A549 (cell line): ENCODE measurements around the gene GRID1. TPM values are rescaled to one million over a fixed set of nuclear protein-coding genes. Genes with fewer than 3 reads are reported as not detected.

Experiments
- ATAC-seq, 2 experiments: fragments of 200-7000 bp in 1 of 2; fragments of >200 bp in 1 of 2; cut with Nextera tagmentation in 1 of 2; cut with Tn5 transposase in 1 of 2; 3 replicates each; pipeline versions ENCODE4 v1.8.0 to v1.9.1; 2018 to 2020; ENCODE audit warnings: mild to moderate bottlenecking in 1 of 2, moderate library complexity in 1 of 2
- CTCF ChIA-PET: fragments of 300-600 bp; sonication (Branson Sonifier 250); formaldehyde crosslinking; extraction: SDS; loops from one replicate; lab custom pipeline; 2021; ENCODE audit warnings: antibody characterized with exemption, inconsistent platforms; lab: Yijun Ruan, JAX
- POLR2A ChIA-PET: fragments of 350-600 bp; formaldehyde crosslinking; extraction: SDS; loops from one replicate; lab custom pipeline; 2021; ENCODE audit warnings: antibody characterized with exemption, inconsistent platforms; lab: Yijun Ruan, JAX
- DNase-seq, 2 experiments: peaks; one replicate each; pipeline versions ENCODE4 v3.0.0 to v3.0.0-alpha.2; 2011 to 2016; ENCODE audit warnings: low read depth in 1 of 2, low spot score in 1 of 2
- FAIRE-seq: peaks from 2 replicates; lab custom pipeline; 2011; peaks lifted over from hg19 to GRCh38; lab: Jason Lieb, UNC
- H3K27ac ChIP-seq, 2 experiments: fragments of >200 bp; sonication (Bioruptor Twin); formaldehyde crosslinking; 3 replicates each; pipeline ENCODE4 v1.5.1; 2016 to 2017
- H3K4me1 ChIP-seq: fragments of >200 bp; sonication (Bioruptor Twin); formaldehyde crosslinking; 3 replicates; pipeline ENCODE4 v1.6.1; 2016
- H3K4me2 ChIP-seq: fragments of >200 bp; sonication (Bioruptor Twin); formaldehyde crosslinking; 3 replicates; pipeline ENCODE4 v1.6.1; 2016
- H3K4me3 ChIP-seq: fragments of >200 bp; sonication (Bioruptor Twin); formaldehyde crosslinking; 3 replicates; pipeline ENCODE4 v1.5.1; 2016
- H3K9me3 ChIP-seq: fragments of >200 bp; sonication (Bioruptor Twin); formaldehyde crosslinking; 3 replicates; pipeline ENCODE4 v1.6.1; 2016
- BHLHE40 ChIP-seq: IDR thresholded peaks from 2 replicates; pipeline ENCODE4 v1.6.1; 2012; ENCODE audit warnings: low read depth, low read length, inconsistent platforms
- CBX8 ChIP-seq: fragments of 200-600 bp; sonication (generic); IDR thresholded peaks from 2 replicates; pipeline ENCODE4 v1.6.1; 2016
- CEBPB ChIP-seq, 2 experiments: fragments of >200 bp in 1 of 2; sonication (Bioruptor Twin) in 1 of 2; formaldehyde crosslinking in 1 of 2; IDR thresholded peaks; 2 replicates each; pipeline ENCODE4 v1.6.1; 2012 to 2016
- CHD2 ChIP-seq: fragments of 150-350 bp; IDR thresholded peaks from 2 replicates; pipeline ENCODE4 v1.6.1; 2014; ENCODE audit warnings: low read length; ENCODE audit not compliant: partially characterized antibody
- CHD4 ChIP-seq: fragments of 200-600 bp; sonication (generic); IDR thresholded peaks from 2 replicates; pipeline ENCODE4 v1.6.1; 2016; ENCODE audit warnings: antibody characterized with exemption, mild to moderate bottlenecking, borderline replicate concordance
- EHF ChIP-seq: fragments of 250-450 bp; sonication (Bioruptor Pico); IDR thresholded peaks from 2 replicates; pipeline ENCODE4 v1.5.0; 2020; ENCODE audit warnings: mild to moderate bottlenecking
- EHMT2 ChIP-seq: fragments of 200-600 bp; sonication (generic); IDR thresholded peaks from 2 replicates; pipeline ENCODE4 v1.6.1; 2016; ENCODE audit warnings: antibody characterized with exemption, low read depth, mild to moderate bottlenecking, moderate library complexity
- FOSB ChIP-seq: fragments of 250-450 bp; sonication (Bioruptor Pico); IDR thresholded peaks from 2 replicates; pipeline ENCODE4 v1.5.0; 2020; ENCODE audit warnings: mild to moderate bottlenecking, moderate library complexity
- FOSL2 ChIP-seq, 2 experiments: fragments of 450-650 bp in 1 of 2; fragments of >200 bp in 1 of 2; sonication (Bioruptor Twin) in 1 of 2; formaldehyde crosslinking; IDR thresholded peaks; 2 replicates each; pipeline versions ENCODE4 v1.5.0 to v1.6.1; 2016 to 2020; ENCODE audit warnings: mild to moderate bottlenecking in 1 of 2, moderate library complexity in 1 of 2
- GATA3 ChIP-seq: IDR thresholded peaks from 2 replicates; pipeline ENCODE4 v1.6.1; 2012; ENCODE audit warnings: borderline replicate concordance
- KDM5A ChIP-seq: fragments of 200-600 bp; sonication (generic); IDR thresholded peaks from 2 replicates; pipeline ENCODE4 v1.6.1; 2016; ENCODE audit warnings: antibody characterized with exemption, mild to moderate bottlenecking
- MAZ ChIP-seq: fragments of 150-350 bp; IDR thresholded peaks from 2 replicates; pipeline ENCODE4 v1.6.1; 2014; ENCODE audit warnings: antibody characterized with exemption, low read depth, low read length, borderline replicate concordance
- MYC ChIP-seq: IDR thresholded peaks from 2 replicates; pipeline ENCODE4 v1.6.1; 2012; ENCODE audit warnings: mild to moderate bottlenecking, inconsistent platforms, low read length, improper control_type of control experiment, borderline replicate concordance
- NR3C1 ChIP-seq: fragments of >200 bp; sonication (Bioruptor Twin); formaldehyde crosslinking; IDR thresholded peaks from 3 replicates; pipeline ENCODE4 v1.6.1; 2017
- POLR2AphosphoS2 ChIP-seq: conservative IDR thresholded peaks from 2 replicates; pipeline ENCODE4 v1.6.1; 2012; ENCODE audit warnings: low read length, improper control_type of control experiment, inconsistent platforms
- RFX5 ChIP-seq: fragments of 450-650 bp; IDR thresholded peaks from 2 replicates; pipeline ENCODE4 v1.7.1; 2014; ENCODE audit warnings: antibody characterized with exemption, mild to moderate bottlenecking, moderate library complexity
- SMC3 ChIP-seq: fragments of >200 bp; sonication (Bioruptor Twin); formaldehyde crosslinking; IDR thresholded peaks from 3 replicates; pipeline ENCODE4 v1.6.1; 2018; ENCODE audit warnings: inconsistent platforms
- TFCP2L1 ChIP-seq: fragments of 250-450 bp; sonication (Bioruptor Pico); IDR thresholded peaks from 2 replicates; pipeline ENCODE4 v1.5.0; 2021; ENCODE audit warnings: mild to moderate bottlenecking
- ZC3H11A ChIP-seq: fragments of 450-650 bp; IDR thresholded peaks from 2 replicates; pipeline ENCODE4 v1.6.1; 2014; ENCODE audit warnings: antibody characterized with exemption, mild to moderate bottlenecking
- ZNF302 ChIP-seq: fragments of 250-450 bp; sonication (Bioruptor Pico); IDR thresholded peaks from 2 replicates; pipeline ENCODE4 v1.9.0; 2021; ENCODE audit warnings: inconsistent platforms, mild to moderate bottlenecking, moderate library complexity
- WGBS: methylation state at CpG from one replicate; pipeline ENCODE4 v1.1.6; 2017; ENCODE audit errors: missing lambda C conversion rate; 5-methylcytosine and 5-hydroxymethylcytosine counted together
- polyA plus RNA-seq, 4 experiments: library from polyadenylated mRNA; depleted of rRNA in 3 of 4; stranded (reverse); fragments of >200 nt; fragmentation: RNase III in 1 of 4; extraction: RNeasy Plus Mini Kit Qiagen cat#74134 plus additional on column Dnase treatment in 1 of 4; gene quantifications; 2 replicates in 3 of 4; 3 replicates in 1 of 4; pipeline ENCODE4 v1.2.3, GENCODE V29; 2011 to 2017
- TF ChIP-seq, protein P1 (sequence below): fragments of >200 bp; sonication (Bioruptor Twin); formaldehyde crosslinking; IDR thresholded peaks from 3 replicates; pipeline ENCODE4 v1.5.1; 2016
- TF ChIP-seq, protein P2 (sequence below): fragments of 250-450 bp; sonication (Bioruptor Pico); IDR thresholded peaks from 2 replicates; pipeline ENCODE4 v1.5.0; 2020; ENCODE audit warnings: low read depth, mild to moderate bottlenecking, moderate library complexity
- TF ChIP-seq, protein P3 (sequence below): fragments of 200-600 bp; sonication (generic); IDR thresholded peaks from 2 replicates; pipeline ENCODE4 v1.6.1; 2016; ENCODE audit warnings: antibody characterized with exemption, mild to moderate bottlenecking, moderate library complexity
- TF ChIP-seq, protein P4 (sequence below): fragments of >200 bp; sonication (Bioruptor Twin); formaldehyde crosslinking; IDR thresholded peaks from 2 replicates; pipeline ENCODE4 v1.6.1; 2016
- TF ChIP-seq, protein P5 (sequence below): fragments of 450-650 bp; IDR thresholded peaks from 2 replicates; pipeline ENCODE4 v1.6.1; 2014; ENCODE audit warnings: antibody characterized with exemption
- TF ChIP-seq, protein P6 (sequence below): fragments of 150-350 bp; IDR thresholded peaks from 2 replicates; pipeline ENCODE4 v1.6.1; 2014; ENCODE audit warnings: low read depth, mild to moderate bottlenecking, low read length

GRID1 gene
- polyA plus RNA-seq, 2 of the 4 experiments (the other 2 are of a cell fraction): 0.14 to 0.30 TPM

DNA sequence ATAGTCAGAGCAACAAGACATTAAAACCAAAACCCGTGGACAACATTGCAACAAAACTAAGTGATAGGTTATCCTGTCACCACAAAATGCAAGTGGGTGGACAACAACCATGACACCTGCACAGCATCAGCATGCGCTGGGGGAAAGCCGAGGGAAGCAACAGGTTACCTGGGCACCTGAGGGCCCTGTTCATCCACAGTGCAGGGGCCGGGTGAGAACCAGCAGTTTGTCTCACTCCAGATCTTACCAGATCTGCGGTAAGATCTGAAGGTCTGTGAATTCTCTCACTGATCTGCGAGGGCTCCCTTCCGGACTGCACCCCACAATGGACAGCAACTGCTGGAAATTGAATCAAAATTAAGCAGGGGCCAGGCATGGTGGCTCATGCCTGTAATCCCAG, 30.5 kb upstream of the GRID1 start:
- no peak for FAIRE-seq
- WGBS: 67% methylated on average over 7 of the region's 7 CpGs
- no peak for ATAC-seq
- no peak overlapping the region for H3K4me2 ChIP-seq
- H3K4me3 ChIP-seq: no peak overlapping the region
- no peaks in the 10 kb centered on the region for H3K9me3 ChIP-seq
- peaks cover 13% of the 10 kb centered on the region for H3K4me1 ChIP-seq
- CTCF ChIA-PET: interaction anchor here (1.5 to 6.3 kb wide), 2 partner anchors 190 to 288 kb away, joined by 3 to 143 read pairs; no protein-coding TSS in a partner anchor
- DNase-seq: no peak
- POLR2A ChIA-PET: no interaction called here
- TF ChIP-seq SMC3: no peak
- TF ChIP-seq, protein P1, sequence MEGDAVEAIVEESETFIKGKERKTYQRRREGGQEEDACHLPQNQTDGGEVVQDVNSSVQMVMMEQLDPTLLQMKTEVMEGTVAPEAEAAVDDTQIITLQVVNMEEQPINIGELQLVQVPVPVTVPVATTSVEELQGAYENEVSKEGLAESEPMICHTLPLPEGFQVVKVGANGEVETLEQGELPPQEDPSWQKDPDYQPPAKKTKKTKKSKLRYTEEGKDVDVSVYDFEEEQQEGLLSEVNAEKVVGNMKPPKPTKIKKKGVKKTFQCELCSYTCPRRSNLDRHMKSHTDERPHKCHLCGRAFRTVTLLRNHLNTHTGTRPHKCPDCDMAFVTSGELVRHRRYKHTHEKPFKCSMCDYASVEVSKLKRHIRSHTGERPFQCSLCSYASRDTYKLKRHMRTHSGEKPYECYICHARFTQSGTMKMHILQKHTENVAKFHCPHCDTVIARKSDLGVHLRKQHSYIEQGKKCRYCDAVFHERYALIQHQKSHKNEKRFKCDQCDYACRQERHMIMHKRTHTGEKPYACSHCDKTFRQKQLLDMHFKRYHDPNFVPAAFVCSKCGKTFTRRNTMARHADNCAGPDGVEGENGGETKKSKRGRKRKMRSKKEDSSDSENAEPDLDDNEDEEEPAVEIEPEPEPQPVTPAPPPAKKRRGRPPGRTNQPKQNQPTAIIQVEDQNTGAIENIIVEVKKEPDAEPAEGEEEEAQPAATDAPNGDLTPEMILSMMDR: no peak
- TF ChIP-seq, protein P2, sequence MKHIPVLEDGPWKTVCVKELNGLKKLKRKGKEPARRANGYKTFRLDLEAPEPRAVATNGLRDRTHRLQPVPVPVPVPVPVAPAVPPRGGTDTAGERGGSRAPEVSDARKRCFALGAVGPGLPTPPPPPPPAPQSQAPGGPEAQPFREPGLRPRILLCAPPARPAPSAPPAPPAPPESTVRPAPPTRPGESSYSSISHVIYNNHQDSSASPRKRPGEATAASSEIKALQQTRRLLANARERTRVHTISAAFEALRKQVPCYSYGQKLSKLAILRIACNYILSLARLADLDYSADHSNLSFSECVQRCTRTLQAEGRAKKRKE: no peak
- no peak for TF ChIP-seq CHD4
- TF ChIP-seq, protein P3, sequence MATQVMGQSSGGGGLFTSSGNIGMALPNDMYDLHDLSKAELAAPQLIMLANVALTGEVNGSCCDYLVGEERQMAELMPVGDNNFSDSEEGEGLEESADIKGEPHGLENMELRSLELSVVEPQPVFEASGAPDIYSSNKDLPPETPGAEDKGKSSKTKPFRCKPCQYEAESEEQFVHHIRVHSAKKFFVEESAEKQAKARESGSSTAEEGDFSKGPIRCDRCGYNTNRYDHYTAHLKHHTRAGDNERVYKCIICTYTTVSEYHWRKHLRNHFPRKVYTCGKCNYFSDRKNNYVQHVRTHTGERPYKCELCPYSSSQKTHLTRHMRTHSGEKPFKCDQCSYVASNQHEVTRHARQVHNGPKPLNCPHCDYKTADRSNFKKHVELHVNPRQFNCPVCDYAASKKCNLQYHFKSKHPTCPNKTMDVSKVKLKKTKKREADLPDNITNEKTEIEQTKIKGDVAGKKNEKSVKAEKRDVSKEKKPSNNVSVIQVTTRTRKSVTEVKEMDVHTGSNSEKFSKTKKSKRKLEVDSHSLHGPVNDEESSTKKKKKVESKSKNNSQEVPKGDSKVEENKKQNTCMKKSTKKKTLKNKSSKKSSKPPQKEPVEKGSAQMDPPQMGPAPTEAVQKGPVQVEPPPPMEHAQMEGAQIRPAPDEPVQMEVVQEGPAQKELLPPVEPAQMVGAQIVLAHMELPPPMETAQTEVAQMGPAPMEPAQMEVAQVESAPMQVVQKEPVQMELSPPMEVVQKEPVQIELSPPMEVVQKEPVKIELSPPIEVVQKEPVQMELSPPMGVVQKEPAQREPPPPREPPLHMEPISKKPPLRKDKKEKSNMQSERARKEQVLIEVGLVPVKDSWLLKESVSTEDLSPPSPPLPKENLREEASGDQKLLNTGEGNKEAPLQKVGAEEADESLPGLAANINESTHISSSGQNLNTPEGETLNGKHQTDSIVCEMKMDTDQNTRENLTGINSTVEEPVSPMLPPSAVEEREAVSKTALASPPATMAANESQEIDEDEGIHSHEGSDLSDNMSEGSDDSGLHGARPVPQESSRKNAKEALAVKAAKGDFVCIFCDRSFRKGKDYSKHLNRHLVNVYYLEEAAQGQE: no peak
- TF ChIP-seq, protein P4, sequence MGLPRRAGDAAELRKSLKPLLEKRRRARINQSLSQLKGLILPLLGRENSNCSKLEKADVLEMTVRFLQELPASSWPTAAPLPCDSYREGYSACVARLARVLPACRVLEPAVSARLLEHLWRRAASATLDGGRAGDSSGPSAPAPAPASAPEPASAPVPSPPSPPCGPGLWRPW: no peak
- no peak for TF ChIP-seq FOSB
- no peak for TF ChIP-seq EHMT2
- TF ChIP-seq FOSL2 (IDR thresholded peaks at IDR 0.05): no peak
- TF ChIP-seq FOSL2 (CRISPR knock-in tag; IDR thresholded peaks at IDR 0.05): no peak
- no peak for TF ChIP-seq CBX8
- TF ChIP-seq KDM5A: no peak
- no peak for TF ChIP-seq CEBPB (IDR thresholded peaks at IDR 0.05)
- TF ChIP-seq EHF (CRISPR knock-in tag): no peak
- no peak for TF ChIP-seq POLR2AphosphoS2
- no peak for TF ChIP-seq CHD2
- H3K27ac ChIP-seq: no peak overlapping the region

DNA sequence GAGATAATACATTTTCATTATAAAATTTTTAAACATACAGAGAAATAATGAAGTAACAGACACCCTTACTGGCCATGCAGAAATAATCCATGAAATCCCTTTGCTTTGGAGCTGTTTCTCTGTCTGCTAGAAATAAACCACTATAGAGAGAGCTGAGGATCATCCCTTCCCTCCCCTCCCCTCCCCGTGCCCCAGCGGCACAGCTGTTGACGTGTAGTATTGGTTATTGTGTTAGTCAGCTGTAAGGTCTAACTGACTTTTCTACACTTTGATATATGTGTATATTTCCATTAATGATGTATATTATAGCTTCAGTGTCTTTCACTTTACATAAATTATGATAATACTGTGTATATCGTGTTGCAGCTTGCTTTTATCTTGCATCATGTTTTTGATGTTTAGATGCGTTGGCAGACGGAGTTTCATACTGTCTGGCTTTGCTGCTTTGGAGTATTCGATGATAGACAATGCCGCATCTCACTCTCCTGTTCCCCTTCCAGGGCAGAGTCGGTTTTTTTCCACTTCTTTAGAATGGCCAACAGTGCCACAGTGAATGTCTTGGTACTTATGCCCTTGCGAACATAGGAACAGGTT, 27.4 kb upstream of the GRID1 start:
- no peak overlapping the region for H3K4me3 ChIP-seq
- H3K4me2 ChIP-seq: no peak overlapping the region
- POLR2A ChIA-PET: no interaction called here
- FAIRE-seq (no peak), DNase-seq (no peak), ATAC-seq (no peak)
- TF ChIP-seq, protein P5, sequence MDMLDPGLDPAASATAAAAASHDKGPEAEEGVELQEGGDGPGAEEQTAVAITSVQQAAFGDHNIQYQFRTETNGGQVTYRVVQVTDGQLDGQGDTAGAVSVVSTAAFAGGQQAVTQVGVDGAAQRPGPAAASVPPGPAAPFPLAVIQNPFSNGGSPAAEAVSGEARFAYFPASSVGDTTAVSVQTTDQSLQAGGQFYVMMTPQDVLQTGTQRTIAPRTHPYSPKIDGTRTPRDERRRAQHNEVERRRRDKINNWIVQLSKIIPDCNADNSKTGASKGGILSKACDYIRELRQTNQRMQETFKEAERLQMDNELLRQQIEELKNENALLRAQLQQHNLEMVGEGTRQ: no peak
- TF ChIP-seq ZNF302 (CRISPR knock-in tag): no peak
- TF ChIP-seq, protein P6, sequence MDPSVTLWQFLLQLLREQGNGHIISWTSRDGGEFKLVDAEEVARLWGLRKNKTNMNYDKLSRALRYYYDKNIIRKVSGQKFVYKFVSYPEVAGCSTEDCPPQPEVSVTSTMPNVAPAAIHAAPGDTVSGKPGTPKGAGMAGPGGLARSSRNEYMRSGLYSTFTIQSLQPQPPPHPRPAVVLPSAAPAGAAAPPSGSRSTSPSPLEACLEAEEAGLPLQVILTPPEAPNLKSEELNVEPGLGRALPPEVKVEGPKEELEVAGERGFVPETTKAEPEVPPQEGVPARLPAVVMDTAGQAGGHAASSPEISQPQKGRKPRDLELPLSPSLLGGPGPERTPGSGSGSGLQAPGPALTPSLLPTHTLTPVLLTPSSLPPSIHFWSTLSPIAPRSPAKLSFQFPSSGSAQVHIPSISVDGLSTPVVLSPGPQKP: no peak
- no peak for TF ChIP-seq CBX8
- no peak for TF ChIP-seq RFX5
- TF ChIP-seq GATA3: no peak
- no peak for TF ChIP-seq NR3C1
- TF ChIP-seq TFCP2L1 (CRISPR knock-in tag): no peak
- TF ChIP-seq FOSL2 (IDR thresholded peaks at IDR 0.05): no peak
- no peak for TF ChIP-seq FOSL2 (CRISPR knock-in tag; IDR thresholded peaks at IDR 0.05)
- no peak for TF ChIP-seq MAZ
- TF ChIP-seq ZC3H11A: no peak
- TF ChIP-seq BHLHE40: no peak
- TF ChIP-seq MYC: no peak
- H3K27ac ChIP-seq: no peak overlapping the region
- H3K4me1 ChIP-seq: no peaks in the 10 kb centered on the region
- 70% methylated on average over 10 of the region's 10 CpGs for WGBS
- H3K9me3 ChIP-seq: no peaks in the 10 kb centered on the region
- CTCF ChIA-PET: interaction anchor here (0.7 to 4.1 kb wide), 3 partner anchors 16 to 193 kb away, joined by 3 to 17 read pairs (median 5); no protein-coding TSS in a partner anchor
